GM10847 (cell line): ENCODE results near the gene MAP2K5.

Source experiments
- POLR2A ChIP-seq: IDR thresholded peaks from 2 replicates; pipeline ENCODE4 v1.6.1; 2011; ENCODE audit not compliant: insufficient read length; ENCODE audit errors: extremely low read depth

Gene MAP2K5

GRCh38 chr15:67545864-67546263, 3.4 kb downstream of the MAP2K5 start:
- no peak for TF ChIP-seq POLR2A

- no peak for TF ChIP-seq POLR2A
Measured at GRCh38 chr15:67547064-67547463, 4.6 kb downstream of the MAP2K5 start.

GRCh38 chr15:67547836-67548235, 5.3 kb downstream of the MAP2K5 start:
- TF ChIP-seq POLR2A, result no peak

GRCh38 chr15:67548236-67548852, 5.8 kb downstream of the MAP2K5 start:
- TF ChIP-seq POLR2A, result no peak

- TF ChIP-seq POLR2A, result no peak
Measured at GRCh38 chr15:67548862-67549651, 6.6 kb downstream of the MAP2K5 start.

- no peak for TF ChIP-seq POLR2A
Measured at GRCh38 chr15:67549736-67550135, 7.2 kb downstream of the MAP2K5 start.

- TF ChIP-seq POLR2A, result no peak
Measured at GRCh38 chr15:67550522-67550921, 8.0 kb downstream of the MAP2K5 start.

- TF ChIP-seq POLR2A, result no peak
Measured at GRCh38 chr15:67551207-67551743, 8.8 kb downstream of the MAP2K5 start.

- TF ChIP-seq POLR2A, result no peak
Measured at GRCh38 chr15:67554580-67554979, 12.1 kb downstream of the MAP2K5 start.

- TF ChIP-seq POLR2A, result no peak
Measured at GRCh38 chr15:67556976-67557570, 14.6 kb downstream of the MAP2K5 start.

- no peak for TF ChIP-seq POLR2A
Measured at GRCh38 chr15:67558502-67558901, 16.0 kb downstream of the MAP2K5 start.

GRCh38 chr15:67559158-67559557, 16.7 kb downstream of the MAP2K5 start:
- TF ChIP-seq POLR2A, result no peak

- no peak for TF ChIP-seq POLR2A
Measured at GRCh38 chr15:67559576-67559975, 17.1 kb downstream of the MAP2K5 start.

- no peak for TF ChIP-seq POLR2A
Measured at GRCh38 chr15:67560320-67560719, 17.8 kb downstream of the MAP2K5 start.

- no peak for TF ChIP-seq POLR2A
Measured at GRCh38 chr15:67563092-67563491, 20.6 kb downstream of the MAP2K5 start.

GRCh38 chr15:67564021-67564967, 21.8 kb downstream of the MAP2K5 start:
- no peak for TF ChIP-seq POLR2A

- TF ChIP-seq POLR2A, result no peak
Measured at GRCh38 chr15:67564968-67565345, 22.5 kb downstream of the MAP2K5 start.
